ENCODE data around the gene PDE6H.

PDE6H gene

GRCh38 chr12:14968478-14968877, 4.4 kb upstream of the PDE6H start:
- H3K27ac ChIP-seq, result no peak overlapping the region
- TF ChIP-seq ZFX (IDR thresholded peaks at IDR 0.05; ENCODE audit: borderline replicate concordance), result no peak
- no peak for TF ChIP-seq CTCF (IDR thresholded peaks at IDR 0.05)

- H3K27ac ChIP-seq, result no peak overlapping the region
- no peak for TF ChIP-seq ZFX (IDR thresholded peaks at IDR 0.05; ENCODE audit: borderline replicate concordance)
Measured at GRCh38 chr12:14970473-14970872, 2.4 kb upstream of the PDE6H start.

GRCh38 chr12:14974633-14975032, 1.8 kb downstream of the PDE6H start:
- no peak overlapping the region for H3K27ac ChIP-seq
- no peak for TF ChIP-seq CTCF (IDR thresholded peaks at IDR 0.05)
- no peak for TF ChIP-seq ZFX (IDR thresholded peaks at IDR 0.05; ENCODE audit: borderline replicate concordance)

GRCh38 chr12:14975457-14975856, 2.6 kb downstream of the PDE6H start:
- no peak for TF ChIP-seq ZFX (IDR thresholded peaks at IDR 0.05; ENCODE audit: borderline replicate concordance)
- no peak for TF ChIP-seq CTCF (IDR thresholded peaks at IDR 0.05)
- no peak overlapping the region for H3K27ac ChIP-seq

- no peak overlapping the region for H3K27ac ChIP-seq
- TF ChIP-seq ZFX (IDR thresholded peaks at IDR 0.05; ENCODE audit: borderline replicate concordance) (no peak), CTCF (IDR thresholded peaks at IDR 0.05) (no peak)
Measured at GRCh38 chr12:14976658-14977057, 3.8 kb downstream of the PDE6H start.

- no peak for TF ChIP-seq ZFX (IDR thresholded peaks at IDR 0.05; ENCODE audit: borderline replicate concordance)
- TF ChIP-seq CTCF (IDR thresholded peaks at IDR 0.05), result no peak
- H3K27ac ChIP-seq, result no peak overlapping the region
Measured at GRCh38 chr12:14979468-14979867, 6.6 kb downstream of the PDE6H start.

- H3K27ac ChIP-seq, result no peak overlapping the region
- TF ChIP-seq ZFX (IDR thresholded peaks at IDR 0.05; ENCODE audit: borderline replicate concordance) (no peak), CTCF (IDR thresholded peaks at IDR 0.05) (no peak)
Measured at GRCh38 chr12:14981049-14981448, 8.2 kb downstream of the PDE6H start.

- TF ChIP-seq ZFX (IDR thresholded peaks at IDR 0.05; ENCODE audit: borderline replicate concordance) (no peak), CTCF (IDR thresholded peaks at IDR 0.05) (no peak)
- H3K27ac ChIP-seq, result no peak overlapping the region
Measured at GRCh38 chr12:14982562-14982961, 9.7 kb downstream of the PDE6H start.

All from 22Rv1 (cell line).